Endometrial microvascular endothelial cells (primary cell): ENCODE data around the gene NCS1. TPM values are rescaled to one million over a fixed set of nuclear protein-coding genes. Genes with fewer than 3 reads are reported as not detected.

Experiments used
- in situ Hi-C: cut with HindIII; loops from 2 replicates; pipeline ENCODE4 v1.10.0; 2017; ENCODE audit warnings: low sequenced_read_pairs, low pct_unique_long_range_greater_than_20kb; ENCODE audit errors: inconsistent ontology term
- total RNA-seq: library from RNA; depleted of rRNA; stranded (reverse); fragments of >200 nt; gene quantifications from one replicate; pipeline ENCODE4 v1.2.3, GENCODE V29; 2015; ENCODE audit errors: inconsistent ontology term

Gene NCS1
- total RNA-seq, 1 donor from 2014 or later = 41.6 TPM

GRCh38 chr9:130243882-130244170, 71.6 kb downstream of the NCS1 start:
- in situ Hi-C loops = no loop called here

- in situ Hi-C loops = no loop called here
Observed at GRCh38 chr9:130244548-130245165, 72.5 kb downstream of the NCS1 start.

DNA sequence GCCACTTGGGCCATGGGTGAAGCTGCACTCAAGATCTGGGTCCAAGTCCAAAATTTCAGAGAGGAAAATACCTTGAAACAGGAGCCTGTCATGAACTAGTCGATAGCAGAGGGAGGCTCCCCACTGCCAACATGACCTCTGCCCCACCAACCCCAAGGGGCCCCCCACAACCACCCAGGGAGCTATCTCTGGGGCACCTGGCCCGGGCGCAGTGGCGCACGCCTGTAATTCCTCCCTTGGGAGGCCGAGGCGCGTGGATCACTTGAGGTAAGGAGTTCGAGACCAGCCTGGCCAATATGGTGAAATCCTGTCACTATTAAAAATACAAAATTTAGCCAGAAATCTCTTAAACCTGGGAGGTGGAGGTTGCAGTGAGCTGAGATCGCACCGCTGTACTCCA, 73.3 kb downstream of the NCS1 start:
- in situ Hi-C loops = no loop called here

GRCh38 chr9:130246126-130246525, 73.9 kb downstream of the NCS1 start:
- in situ Hi-C loops = no loop called here

- in situ Hi-C loops = loop anchor here (25.0 kb wide), 1 partner anchor 143 kb away; no protein-coding TSS in a partner anchor
Observed at GRCh38 chr9:130254747-130255630, 82.8 kb downstream of the NCS1 start.

GRCh38 chr9:130255631-130256134, 83.5 kb downstream of the NCS1 start:
- in situ Hi-C loops = loop anchor here (25.0 kb wide), 1 partner anchor 143 kb away; no protein-coding TSS in a partner anchor

GRCh38 chr9:130256644-130257043, 84.4 kb downstream of the NCS1 start:
- in situ Hi-C loops = loop anchor here (25.0 kb wide), 1 partner anchor 144 kb away; no protein-coding TSS in a partner anchor

DNA sequence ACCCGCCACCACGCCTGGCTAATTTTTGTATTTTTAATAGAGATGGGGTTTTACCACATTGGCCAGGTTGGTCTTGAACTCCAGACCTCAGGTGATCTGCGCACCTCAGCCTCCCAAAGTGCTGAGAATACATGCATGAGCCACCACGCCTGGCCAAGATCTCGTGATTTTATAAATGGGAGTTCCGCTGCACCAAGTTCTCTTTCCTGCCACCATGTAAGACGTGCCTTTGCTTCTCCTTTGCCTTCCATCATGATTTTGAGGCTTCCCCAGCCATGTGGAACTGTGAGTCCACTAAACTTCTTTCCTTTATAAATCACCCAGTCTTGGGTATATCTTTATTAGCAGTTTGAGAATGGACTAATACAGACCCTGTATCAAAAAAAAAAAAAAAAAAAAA, 85.9 kb downstream of the NCS1 start:
- in situ Hi-C loops = loop anchor here (25.0 kb wide), 1 partner anchor 146 kb away; no protein-coding TSS in a partner anchor

GRCh38 chr9:130259044-130259443, 86.8 kb downstream of the NCS1 start:
- in situ Hi-C loops = loop anchor here (25.0 kb wide), 1 partner anchor 147 kb away; no protein-coding TSS in a partner anchor

DNA sequence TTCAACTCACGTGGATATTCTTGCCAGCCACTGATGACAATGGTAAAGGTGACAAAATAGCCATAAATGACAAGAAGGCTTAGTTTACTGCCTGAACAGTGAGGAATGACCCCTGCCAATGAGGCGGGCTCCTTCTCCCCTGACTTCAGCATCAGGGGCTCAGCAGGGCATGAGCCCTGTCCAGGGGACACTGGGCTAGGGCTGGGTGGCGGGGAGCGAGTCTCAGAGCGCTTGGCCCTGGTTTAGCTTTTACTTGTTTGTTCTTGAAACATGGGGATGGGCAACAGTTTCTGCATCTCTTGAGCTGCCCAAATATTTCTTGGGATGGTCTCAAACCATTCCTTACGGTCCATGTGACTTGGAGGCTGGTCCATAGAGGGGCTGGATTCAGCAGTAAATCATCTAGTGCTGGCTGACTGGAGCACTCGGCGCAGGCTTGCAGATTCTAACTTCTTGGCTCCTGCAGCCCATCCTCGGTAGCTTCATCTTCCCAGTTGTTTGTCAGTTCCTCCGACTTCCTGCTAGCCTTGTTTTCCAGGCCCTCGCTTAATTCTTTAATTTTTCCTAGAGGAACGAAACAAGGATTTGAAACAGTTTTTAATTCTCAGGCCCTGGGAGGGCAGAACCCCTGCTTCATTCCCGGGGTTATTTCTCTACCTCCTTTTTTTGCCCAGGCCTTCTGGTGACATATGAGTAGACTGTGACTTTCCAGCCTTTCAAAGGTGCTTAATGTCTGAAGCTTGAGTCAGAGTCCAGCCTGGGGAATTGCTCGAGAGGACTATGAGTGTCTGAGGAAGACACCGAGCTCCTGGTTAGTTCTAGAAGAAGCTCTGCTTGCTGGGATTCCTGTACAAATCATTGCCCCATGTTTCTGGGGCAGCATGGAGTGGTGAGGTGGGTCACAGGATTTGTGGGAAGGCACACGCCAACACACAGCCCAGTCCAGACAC, 88.9 kb downstream of the NCS1 start:
- in situ Hi-C loops = loop anchor here (25.0 kb wide), 1 partner anchor 149 kb away; no protein-coding TSS in a partner anchor

DNA sequence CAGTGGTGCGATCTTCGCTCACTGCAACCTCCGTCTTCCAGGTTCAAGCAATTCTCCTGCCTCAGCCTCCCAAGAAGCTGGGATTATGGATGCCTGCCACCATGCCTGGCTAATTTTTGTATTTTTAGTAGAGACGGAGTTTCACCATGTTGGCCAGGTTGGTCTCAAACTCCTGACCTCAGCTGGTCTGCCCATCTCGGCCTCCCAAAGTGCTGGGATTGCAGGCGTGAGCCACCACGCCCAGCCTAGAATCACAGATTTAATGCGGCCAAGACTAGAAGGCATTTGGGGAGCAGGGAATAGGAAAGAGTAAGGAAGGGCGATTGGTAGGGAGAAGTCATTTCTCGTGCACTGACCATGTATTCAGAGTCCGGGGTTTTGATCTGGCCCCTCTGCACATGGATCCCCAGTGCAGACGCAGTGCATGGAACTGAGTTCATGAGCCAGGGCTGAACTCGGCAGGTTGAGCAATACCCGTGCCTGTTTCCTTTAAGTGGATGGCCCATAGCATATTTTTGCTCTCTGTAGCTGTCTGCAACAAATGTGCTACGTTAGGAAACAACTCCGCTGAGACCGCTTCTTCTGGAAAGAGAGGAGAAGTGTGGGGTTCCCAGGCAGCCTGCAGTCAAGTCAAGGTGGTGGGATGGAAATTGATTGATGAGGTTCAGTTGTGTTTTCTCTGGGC, 90.0 kb downstream of the NCS1 start:
- in situ Hi-C loops = loop anchor here (25.0 kb wide), 1 partner anchor 150 kb away; no protein-coding TSS in a partner anchor

DNA sequence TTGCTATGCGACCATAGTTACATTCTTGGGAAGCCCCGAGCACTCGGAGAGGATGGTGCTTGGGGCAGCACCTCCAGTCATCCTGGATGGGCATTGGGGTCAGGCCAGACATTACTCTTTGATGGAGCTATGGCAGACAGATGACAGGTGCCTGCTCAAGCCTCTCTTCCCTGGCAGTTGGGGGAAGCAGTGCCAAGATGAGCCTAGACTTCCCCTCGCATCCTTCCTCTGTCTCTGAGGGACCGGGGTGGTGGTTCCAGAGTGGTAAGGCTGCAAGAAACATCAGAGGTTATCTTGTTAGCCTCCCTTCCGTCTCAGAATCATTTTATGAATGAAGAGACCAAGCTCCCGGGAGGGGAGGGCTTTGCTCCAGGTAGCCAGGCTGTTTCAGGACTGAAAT, 90.6 kb downstream of the NCS1 start:
- in situ Hi-C loops = loop anchor here (25.0 kb wide), 1 partner anchor 150 kb away; no protein-coding TSS in a partner anchor

- in situ Hi-C loops = loop anchor here (25.0 kb wide), 1 partner anchor 152 kb away; no protein-coding TSS in a partner anchor
Observed at GRCh38 chr9:130263601-130264413, 91.6 kb downstream of the NCS1 start.

DNA sequence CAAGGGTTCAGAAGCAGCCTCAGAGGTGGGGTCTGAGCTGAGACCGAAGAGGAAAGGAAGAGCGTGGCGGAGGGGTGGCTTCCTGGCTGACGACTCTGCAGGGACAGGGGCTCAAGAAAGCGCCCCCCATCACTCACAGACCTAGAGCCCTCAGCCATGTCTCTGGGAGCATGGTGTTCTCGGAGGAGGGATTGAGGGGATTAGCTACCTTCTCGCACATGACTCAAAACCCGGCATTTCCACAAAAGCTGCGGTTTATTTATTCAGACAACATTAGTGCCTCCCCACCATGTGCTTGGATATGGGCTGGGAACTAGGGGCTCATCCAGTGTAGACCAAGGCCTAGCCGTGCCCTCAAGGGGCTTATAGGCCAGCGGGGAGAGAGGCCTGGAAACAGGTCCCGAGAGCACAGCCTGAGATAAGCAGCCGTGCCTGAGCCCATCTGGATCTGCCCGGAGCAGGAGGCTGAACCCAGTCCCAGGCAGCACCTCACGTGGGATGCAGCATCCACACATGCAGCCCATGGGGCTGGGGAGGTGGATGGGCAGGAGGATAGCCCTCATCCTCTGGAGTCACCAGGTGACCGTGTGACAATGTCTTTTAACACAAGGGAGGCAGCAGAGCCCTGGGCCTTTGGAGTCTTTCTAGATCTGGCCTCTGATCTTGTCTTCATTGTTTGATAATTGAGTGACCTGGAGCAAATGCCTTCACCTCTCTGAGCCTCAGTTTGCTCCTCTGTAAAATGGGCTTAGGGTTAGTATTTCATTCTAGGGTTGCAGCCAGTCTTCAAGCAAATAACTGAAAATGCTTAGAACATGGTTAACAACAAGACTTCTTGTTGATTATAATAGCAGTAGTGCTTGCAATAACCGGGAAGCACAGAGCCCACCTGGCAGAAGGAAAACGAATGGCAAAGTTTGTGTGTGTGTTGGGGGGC, 92.5 kb downstream of the NCS1 start:
- in situ Hi-C loops = loop anchor here (25.0 kb wide), 1 partner anchor 152 kb away; no protein-coding TSS in a partner anchor

GRCh38 chr9:130265431-130266235, 93.4 kb downstream of the NCS1 start, which contains the start of gene HMCN2:
Gene HMCN2, plus strand, starts transcription at chr9:130265760. Its CDS starts 119 bp downstream, at chr9:130265879.
- in situ Hi-C loops = loop anchor here (25.0 kb wide), 1 partner anchor 153 kb away; no protein-coding TSS in a partner anchor
